Measurements from ENCODE around the gene HLA-DRB1.
"Not testable (repeated sequence)": the region's sequence is repeated elsewhere in the genome, so short reads cannot be mapped to it uniquely, and the experiment has no call there.

The HLA-DRB1 gene

GRCh38 chr6:32589596-32590449, at the start of gene HLA-DRB1:
TSS of gene HLA-DRB1 (minus strand) at chr6:32589848. CDS start at chr6:32589742, 106 bp downstream.
- no peaks in the 10 kb centered on the region for H3K4me1 ChIP-seq (ENCODE audit: control insufficient read depth, insufficient read depth, low read length)
- H3K4me3 ChIP-seq (ENCODE audit: low read depth, low read length): no peak within 1 kb of the TSS
- H3K9me3 ChIP-seq (ENCODE audit: control insufficient read depth, insufficient read depth, low read length): no peaks in the 10 kb centered on the region
- no peaks in the 10 kb centered on the region for H3K36me3 ChIP-seq (ENCODE audit: control insufficient read depth, insufficient read depth, low read length)
- H3K27me3 ChIP-seq (ENCODE audit: control insufficient read depth, insufficient read depth, low read length): peaks cover 3% of the 10 kb centered on the region
- H3K9ac ChIP-seq (ENCODE audit: low read depth, low read length): no peak within 1 kb of the TSS

GRCh38 chr6:32638532-32639219, 49.0 kb upstream of the HLA-DRB1 start:
- Histone ChIP-seq H3K9me3 (ENCODE audit: control insufficient read depth, insufficient read depth, low read length) (no peaks in the 10 kb centered on the region), H3K27me3 (ENCODE audit: control insufficient read depth, insufficient read depth, low read length) (no peaks in the 10 kb centered on the region), H3K4me3 (ENCODE audit: low read depth, low read length) (no peak overlapping the region), H3K9ac (ENCODE audit: low read depth, low read length) (no peak overlapping the region), H3K36me3 (ENCODE audit: control insufficient read depth, insufficient read depth, low read length) (no peaks in the 10 kb centered on the region), H3K4me1 (ENCODE audit: control insufficient read depth, insufficient read depth, low read length) (peaks cover 2% of the 10 kb centered on the region)

GRCh38 chr6:32637883-32638282, 48.2 kb upstream of the HLA-DRB1 start:
- Histone ChIP-seq H3K9ac (ENCODE audit: low read depth, low read length) (no peak overlapping the region), H3K4me3 (ENCODE audit: low read depth, low read length) (no peak overlapping the region), H3K4me1 (ENCODE audit: control insufficient read depth, insufficient read depth, low read length) (peaks cover 2% of the 10 kb centered on the region), H3K27me3 (ENCODE audit: control insufficient read depth, insufficient read depth, low read length) (no peaks in the 10 kb centered on the region), H3K9me3 (ENCODE audit: control insufficient read depth, insufficient read depth, low read length) (no peaks in the 10 kb centered on the region), H3K36me3 (ENCODE audit: control insufficient read depth, insufficient read depth, low read length) (no peaks in the 10 kb centered on the region)

GRCh38 chr6:32637219-32637880, 47.7 kb upstream of the HLA-DRB1 start, which contains the start of gene HLA-DQA1:
TSS of gene HLA-DQA1 (plus strand) at chr6:32637406. CDS start at chr6:32637459, 53 bp downstream.
- Histone ChIP-seq H3K9me3 (ENCODE audit: control insufficient read depth, insufficient read depth, low read length) (no peaks in the 10 kb centered on the region), H3K4me3 (ENCODE audit: low read depth, low read length) (no peak within 1 kb of the TSS), H3K9ac (ENCODE audit: low read depth, low read length) (no peak within 1 kb of the TSS), H3K4me1 (ENCODE audit: control insufficient read depth, insufficient read depth, low read length) (peaks cover 2% of the 10 kb centered on the region), H3K36me3 (ENCODE audit: control insufficient read depth, insufficient read depth, low read length) (no peaks in the 10 kb centered on the region), H3K27me3 (ENCODE audit: control insufficient read depth, insufficient read depth, low read length) (no peaks in the 10 kb centered on the region)

- Histone ChIP-seq H3K4me1 (ENCODE audit: control insufficient read depth, insufficient read depth, low read length) (peaks cover 2% of the 10 kb centered on the region), H3K4me3 (ENCODE audit: low read depth, low read length) (no peak overlapping the region), H3K27me3 (ENCODE audit: control insufficient read depth, insufficient read depth, low read length) (no peaks in the 10 kb centered on the region), H3K9ac (ENCODE audit: low read depth, low read length) (no peak overlapping the region), H3K36me3 (ENCODE audit: control insufficient read depth, insufficient read depth, low read length) (no peaks in the 10 kb centered on the region), H3K9me3 (ENCODE audit: control insufficient read depth, insufficient read depth, low read length) (no peaks in the 10 kb centered on the region)
These were observed 46.0 kb upstream of the HLA-DRB1 start for GRCh38 chr6:32635526-32636123.

- H3K36me3 ChIP-seq (ENCODE audit: control insufficient read depth, insufficient read depth, low read length); H3K27me3 ChIP-seq (ENCODE audit: control insufficient read depth, insufficient read depth, low read length); H3K4me3 ChIP-seq (ENCODE audit: low read depth, low read length); H3K9me3 ChIP-seq (ENCODE audit: control insufficient read depth, insufficient read depth, low read length); H3K9ac ChIP-seq (ENCODE audit: low read depth, low read length); H3K4me1 ChIP-seq (ENCODE audit: control insufficient read depth, insufficient read depth, low read length): not testable (repeated sequence)
These were observed 40.1 kb upstream of the HLA-DRB1 start for GRCh38 chr6:32629793-32630192.

- no peak overlapping the region for H3K9ac ChIP-seq (ENCODE audit: low read depth, low read length)
- H3K4me1 ChIP-seq (ENCODE audit: control insufficient read depth, insufficient read depth, low read length): no peaks in the 10 kb centered on the region
These were observed 38.2 kb upstream of the HLA-DRB1 start for GRCh38 chr6:32627831-32628230.

GRCh38 chr6:32627249-32627648, 37.6 kb upstream of the HLA-DRB1 start:
- H3K9ac ChIP-seq (ENCODE audit: low read depth, low read length): no peak overlapping the region

More at GRCh38 chr6:32627831-32628230, 38.2 kb upstream of the HLA-DRB1 start:
- Histone ChIP-seq H3K27me3 (ENCODE audit: control insufficient read depth, insufficient read depth, low read length) (no peaks in the 10 kb centered on the region), H3K4me3 (ENCODE audit: low read depth, low read length) (no peak overlapping the region), H3K36me3 (ENCODE audit: control insufficient read depth, insufficient read depth, low read length) (no peaks in the 10 kb centered on the region), H3K9me3 (ENCODE audit: control insufficient read depth, insufficient read depth, low read length) (no peaks in the 10 kb centered on the region)

GRCh38 chr6:32625137-32625536, 35.5 kb upstream of the HLA-DRB1 start:
- Histone ChIP-seq H3K36me3 (ENCODE audit: control insufficient read depth, insufficient read depth, low read length) (no peaks in the 10 kb centered on the region), H3K4me3 (ENCODE audit: low read depth, low read length) (no peak overlapping the region), H3K4me1 (ENCODE audit: control insufficient read depth, insufficient read depth, low read length) (peaks cover 3% of the 10 kb centered on the region), H3K9me3 (ENCODE audit: control insufficient read depth, insufficient read depth, low read length) (no peaks in the 10 kb centered on the region), H3K27me3 (ENCODE audit: control insufficient read depth, insufficient read depth, low read length) (no peaks in the 10 kb centered on the region), H3K9ac (ENCODE audit: low read depth, low read length) (no peak overlapping the region)

More at GRCh38 chr6:32627249-32627648, 37.6 kb upstream of the HLA-DRB1 start:
- Histone ChIP-seq H3K9me3 (ENCODE audit: control insufficient read depth, insufficient read depth, low read length) (no peaks in the 10 kb centered on the region), H3K4me1 (ENCODE audit: control insufficient read depth, insufficient read depth, low read length) (peaks cover under 1% of the 10 kb centered on the region), H3K27me3 (ENCODE audit: control insufficient read depth, insufficient read depth, low read length) (no peaks in the 10 kb centered on the region), H3K36me3 (ENCODE audit: control insufficient read depth, insufficient read depth, low read length) (no peaks in the 10 kb centered on the region), H3K4me3 (ENCODE audit: low read depth, low read length) (no peak overlapping the region)

GRCh38 chr6:32624565-32624964, 34.9 kb upstream of the HLA-DRB1 start:
- no peak overlapping the region for H3K9ac ChIP-seq (ENCODE audit: low read depth, low read length)
- H3K27me3 ChIP-seq (ENCODE audit: control insufficient read depth, insufficient read depth, low read length): no peaks in the 10 kb centered on the region
- H3K4me1 ChIP-seq (ENCODE audit: control insufficient read depth, insufficient read depth, low read length): peaks cover 3% of the 10 kb centered on the region
- no peak overlapping the region for H3K4me3 ChIP-seq (ENCODE audit: low read depth, low read length)
- no peaks in the 10 kb centered on the region for H3K36me3 ChIP-seq (ENCODE audit: control insufficient read depth, insufficient read depth, low read length)
- no peaks in the 10 kb centered on the region for H3K9me3 ChIP-seq (ENCODE audit: control insufficient read depth, insufficient read depth, low read length)

- Histone ChIP-seq H3K27me3 (ENCODE audit: control insufficient read depth, insufficient read depth, low read length) (no peaks in the 10 kb centered on the region), H3K36me3 (ENCODE audit: control insufficient read depth, insufficient read depth, low read length) (no peaks in the 10 kb centered on the region), H3K4me1 (ENCODE audit: control insufficient read depth, insufficient read depth, low read length) (peaks cover 3% of the 10 kb centered on the region), H3K4me3 (ENCODE audit: low read depth, low read length) (no peak overlapping the region), H3K9ac (ENCODE audit: low read depth, low read length) (no peak overlapping the region), H3K9me3 (ENCODE audit: control insufficient read depth, insufficient read depth, low read length) (no peaks in the 10 kb centered on the region)
These were observed 34.0 kb upstream of the HLA-DRB1 start for GRCh38 chr6:32623693-32624092.

Measured in iPS-15b (cell line).